ENCODE measurements around the gene AGGF1. TPM values are rescaled to one million over a fixed set of nuclear protein-coding genes. Genes with fewer than 3 reads are reported as not detected.
"Not testable (repeated sequence)": the region's sequence is repeated elsewhere in the genome, so short reads cannot be mapped to it uniquely, and the experiment has no call there.

Gene AGGF1
- total RNA-seq, 1 donor from 2014 or later: 35.1 TPM

DNA sequence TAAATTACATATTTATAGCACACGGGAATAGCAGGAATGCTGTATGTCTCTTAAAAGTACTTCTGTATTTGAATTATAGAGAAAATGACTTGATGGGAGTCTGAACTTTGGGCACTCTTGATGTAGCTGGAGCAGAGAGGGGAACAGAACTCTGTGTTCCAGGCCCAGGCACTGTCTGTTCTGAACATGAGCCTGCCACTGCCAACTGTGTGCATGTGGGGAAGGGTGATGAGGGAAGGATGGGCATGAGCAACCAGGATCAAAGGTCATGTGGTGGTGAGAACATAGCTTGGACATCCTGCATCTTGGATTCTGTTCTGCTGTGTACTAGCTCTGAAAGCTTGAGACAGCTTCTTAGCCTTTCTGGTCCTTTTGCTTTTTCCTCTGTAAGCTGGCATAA, 73.3 kb downstream of the AGGF1 start:
- no peak overlapping the region for H3K27ac ChIP-seq
- H3F3A ChIP-seq (ENCODE audit: low read depth): no peaks in the 10 kb centered on the region
- H3K4me3 ChIP-seq: no peak overlapping the region
- H2AFZ ChIP-seq (replicated peaks): no peak overlapping the region
- H3K36me3 Mint-ChIP-seq: peaks cover 29% of the 10 kb centered on the region
- H3K9ac ChIP-seq: no peak overlapping the region
- no peak overlapping the region for H3K4me3 Mint-ChIP-seq
- H3K36me3 ChIP-seq: peaks cover 13% of the 10 kb centered on the region
- no peaks in the 10 kb centered on the region for H3K4me1 ChIP-seq
- no peak overlapping the region for H3K4me2 ChIP-seq
- TF ChIP-seq EZH2phosphoT487 (IDR thresholded peaks at IDR 0.05) (no peak), CTCF (IDR thresholded peaks at IDR 0.05) (no peak), EZH2 (IDR thresholded peaks at IDR 0.05) (no peak)
- no peaks in the 10 kb centered on the region for H3K9me3 Mint-ChIP-seq
- H3K79me2 ChIP-seq (ENCODE audit: low read depth): no peaks in the 10 kb centered on the region
- no peaks in the 10 kb centered on the region for H4K20me1 ChIP-seq (ENCODE audit: low read depth)
- no peaks in the 10 kb centered on the region for H3K27me3 Mint-ChIP-seq (ENCODE audit: insufficient read depth, low read depth)
- no peaks in the 10 kb centered on the region for H3K9me3 ChIP-seq (ENCODE audit: low read depth)
- no peaks in the 10 kb centered on the region for H3K4me1 Mint-ChIP-seq
- no peak overlapping the region for H3K27ac Mint-ChIP-seq
- no peak for DNase-seq (ENCODE audit: low spot score)
- H3K27me3 ChIP-seq: no peaks in the 10 kb centered on the region

DNA sequence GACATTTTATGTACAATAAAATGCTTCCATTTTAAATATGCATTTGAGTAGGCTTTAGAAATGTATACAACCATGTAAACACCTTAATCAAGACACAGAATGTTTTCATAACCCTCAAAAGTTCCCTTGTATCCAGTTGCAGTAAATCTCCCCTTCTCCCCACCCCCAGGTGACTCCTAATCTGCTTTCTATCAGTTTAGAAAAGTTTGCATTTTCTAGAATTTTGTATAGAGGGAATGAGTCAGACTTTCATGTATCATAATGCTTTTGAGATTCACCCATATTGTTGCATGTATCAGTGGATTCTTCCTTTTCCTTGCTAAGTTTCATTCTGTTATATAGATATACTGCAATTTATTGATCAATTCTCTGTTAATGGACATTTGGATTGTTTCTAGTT, 74.6 kb downstream of the AGGF1 start:
- Histone ChIP-seq H3K4me3 (no peak overlapping the region), H3K79me2 (ENCODE audit: low read depth) (no peaks in the 10 kb centered on the region), H3K4me2 (no peak overlapping the region), H3F3A (ENCODE audit: low read depth) (no peaks in the 10 kb centered on the region), H3K36me3 (peaks cover 13% of the 10 kb centered on the region), H3K27me3 (no peaks in the 10 kb centered on the region), H4K20me1 (ENCODE audit: low read depth) (no peaks in the 10 kb centered on the region), H3K4me1 (no peaks in the 10 kb centered on the region), H2AFZ (replicated peaks) (no peak overlapping the region), H3K9ac (no peak overlapping the region), H3K9me3 (ENCODE audit: low read depth) (no peaks in the 10 kb centered on the region), H3K27ac (no peak overlapping the region)
- no peak for TF ChIP-seq CTCF (IDR thresholded peaks at IDR 0.05)
- TF ChIP-seq EZH2 (IDR thresholded peaks at IDR 0.05): no peak
- no peak for TF ChIP-seq EZH2phosphoT487 (IDR thresholded peaks at IDR 0.05)
- Mint-ChIP-seq H3K9me3 (no peaks in the 10 kb centered on the region), H3K4me3 (no peak overlapping the region), H3K27me3 (ENCODE audit: insufficient read depth, low read depth) (no peaks in the 10 kb centered on the region), H3K4me1 (no peaks in the 10 kb centered on the region), H3K27ac (no peak overlapping the region), H3K36me3 (peaks cover 28% of the 10 kb centered on the region)
- no peak for DNase-seq (ENCODE audit: low spot score)

GRCh38 chr5:77107035-77107434, 76.8 kb downstream of the AGGF1 start:
- not testable (repeated sequence) for H3K4me1 ChIP-seq; H3K27me3 Mint-ChIP-seq (ENCODE audit: insufficient read depth, low read depth); H3K9ac ChIP-seq; H3K9me3 ChIP-seq (ENCODE audit: low read depth); H3K4me1 Mint-ChIP-seq; H3K27ac ChIP-seq; H2AFZ ChIP-seq (replicated peaks); H3K27me3 ChIP-seq; H4K20me1 ChIP-seq (ENCODE audit: low read depth); H3K9me3 Mint-ChIP-seq; H3K4me3 Mint-ChIP-seq; H3K79me2 ChIP-seq (ENCODE audit: low read depth); DNase-seq (ENCODE audit: low spot score); H3K4me2 ChIP-seq; H3K4me3 ChIP-seq; H3F3A ChIP-seq (ENCODE audit: low read depth); H3K27ac Mint-ChIP-seq
- H3K36me3 ChIP-seq: peaks cover 13% of the 10 kb centered on the region
- H3K36me3 Mint-ChIP-seq: peaks cover 21% of the 10 kb centered on the region

Small RNA genes within 50 kb of the gene (small RNA-seq; reads per million reads assigned to genes)
- gene SNORA47: 192 reads per million, percentile 99 among the genes with 10 or more reads in this experiment

Other genes starting within 250 kb of the AGGF1 start
- gene F2RL1, start 211.4 kb upstream of the AGGF1 start, total RNA-seq (ENCODE audit: low replicate concordance): 9.3 and 10.6 TPM in 2 replicates
- not detected in 2 replicates for gene S100Z, start 180.4 kb upstream of the AGGF1 start, total RNA-seq (ENCODE audit: low replicate concordance)
- gene CRHBP, start 77.4 kb upstream of the AGGF1 start, total RNA-seq (ENCODE audit: low replicate concordance): 0.09 and 0.51 TPM in 2 replicates
- gene ZBED3, start 56.9 kb downstream of the AGGF1 start, total RNA-seq (ENCODE audit: low replicate concordance): 0.36 and 1.2 TPM in 2 replicates
- gene PDE8B, start 180.3 kb downstream of the AGGF1 start, total RNA-seq (ENCODE audit: low replicate concordance): 1.2 and 4.3 TPM in 2 replicates